Measurements from ENCODE around the gene TULP3.

DNA sequence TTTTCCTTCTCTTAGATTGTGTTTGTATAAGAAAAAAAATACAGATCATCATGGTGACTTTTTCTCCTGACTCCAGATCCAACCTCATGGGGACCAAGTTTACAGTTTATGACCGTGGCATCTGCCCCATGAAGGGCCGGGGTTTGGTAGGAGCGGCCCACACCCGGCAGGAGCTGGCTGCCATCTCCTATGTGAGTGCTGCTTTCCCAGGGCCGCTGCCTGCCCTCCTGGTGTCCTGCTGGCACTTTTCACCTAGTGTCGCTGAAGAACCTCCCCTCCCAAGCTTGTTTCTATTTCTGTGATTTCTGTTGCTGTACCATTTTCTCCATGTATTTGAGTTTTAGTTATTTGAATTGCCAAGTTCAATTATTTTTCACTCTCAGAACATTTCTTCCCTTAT is 43.7 kb downstream of the TULP3 start:
- TF ChIP-seq, protein P1, sequence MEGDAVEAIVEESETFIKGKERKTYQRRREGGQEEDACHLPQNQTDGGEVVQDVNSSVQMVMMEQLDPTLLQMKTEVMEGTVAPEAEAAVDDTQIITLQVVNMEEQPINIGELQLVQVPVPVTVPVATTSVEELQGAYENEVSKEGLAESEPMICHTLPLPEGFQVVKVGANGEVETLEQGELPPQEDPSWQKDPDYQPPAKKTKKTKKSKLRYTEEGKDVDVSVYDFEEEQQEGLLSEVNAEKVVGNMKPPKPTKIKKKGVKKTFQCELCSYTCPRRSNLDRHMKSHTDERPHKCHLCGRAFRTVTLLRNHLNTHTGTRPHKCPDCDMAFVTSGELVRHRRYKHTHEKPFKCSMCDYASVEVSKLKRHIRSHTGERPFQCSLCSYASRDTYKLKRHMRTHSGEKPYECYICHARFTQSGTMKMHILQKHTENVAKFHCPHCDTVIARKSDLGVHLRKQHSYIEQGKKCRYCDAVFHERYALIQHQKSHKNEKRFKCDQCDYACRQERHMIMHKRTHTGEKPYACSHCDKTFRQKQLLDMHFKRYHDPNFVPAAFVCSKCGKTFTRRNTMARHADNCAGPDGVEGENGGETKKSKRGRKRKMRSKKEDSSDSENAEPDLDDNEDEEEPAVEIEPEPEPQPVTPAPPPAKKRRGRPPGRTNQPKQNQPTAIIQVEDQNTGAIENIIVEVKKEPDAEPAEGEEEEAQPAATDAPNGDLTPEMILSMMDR (IDR thresholded peaks at IDR 0.05) = no peak
- no peak for TF ChIP-seq POLR2A (IDR thresholded peaks at IDR 0.05)
